GM12878 (cell line): ENCODE measurements around the gene ARHGEF1. TPM values are rescaled to one million over a fixed set of nuclear protein-coding genes. Genes with fewer than 3 reads are reported as not detected.

ENCODE experiments used
- ATAC-seq: fragments of 200-7000 bp; cut with Tn5 transposase; 3 replicates; pipeline ENCODE4 v1.9.1; 2020; ENCODE audit warnings: mild to moderate bottlenecking, moderate library complexity
- BruUV-seq: library from RNA; stranded (reverse); fragments of 400-500 nt; replicated peaks from 2 replicates; lab custom pipeline; 2021; lab: Mats Ljungman, UMichigan
- CTCF ChIA-PET: fragments of 300-600 bp; sonication (Branson Sonifier 250); formaldehyde crosslinking; extraction: SDS; loops from one replicate; lab custom pipeline; 2021; ENCODE audit warnings: inconsistent platforms; lab: Yijun Ruan, JAX
- POLR2A ChIA-PET: fragments of 350-600 bp; formaldehyde crosslinking; extraction: SDS; loops from one replicate; lab custom pipeline; 2021; ENCODE audit warnings: inconsistent platforms; lab: Charles Lee
- RAD21 ChIA-PET: fragments of 300-600 bp; sonication (Branson Sonifier 250); formaldehyde crosslinking; loops from one replicate; lab custom pipeline; 2023; ENCODE audit warnings: antibody characterized with exemption; ENCODE audit not compliant: unreplicated experiment; lab: Charles Lee
- SMC1A ChIA-PET: fragments of 300-600 bp; sonication (Branson Sonifier 250); formaldehyde crosslinking; loops from one replicate; lab custom pipeline; 2023; ENCODE audit not compliant: unreplicated experiment, uncharacterized antibody; lab: Charles Lee
- DNase-seq: peaks from one replicate; pipeline ENCODE4 v3.0.0-alpha.2; 2011; ENCODE audit warnings: low read depth, low spot score
- FAIRE-seq: peaks from 3 replicates; lab custom pipeline; 2011; peaks lifted over from hg19 to GRCh38; lab: Jason Lieb, UNC
- H2AFZ ChIP-seq: 2 replicates; pipeline ENCODE4 v1.6.0; 2011; ENCODE audit warnings: low read depth, low read length, control low read depth; ENCODE audit not compliant: control insufficient read depth
- H3K27ac ChIP-seq: 2 replicates; pipeline ENCODE4 v1.5.1; 2011; ENCODE audit warnings: control low read depth; ENCODE audit not compliant: control insufficient read depth, insufficient read depth
- H3K27me3 ChIP-seq, 2 experiments: replicated peaks in 1 of 2; 2 replicates each; pipeline versions ENCODE4 v1.6.0 to v1.6.1; 2011; ENCODE audit warnings: low read length in 1 of 2; ENCODE audit not compliant: control insufficient read depth in 2 of 2, insufficient read depth in 2 of 2
- H3K36me3 ChIP-seq, 2 experiments: 2 replicates each; pipeline ENCODE4 v1.5.1; 2011; ENCODE audit warnings: low read length in 1 of 2; ENCODE audit not compliant: control insufficient read depth in 2 of 2, insufficient read depth in 2 of 2
- H3K4me1 ChIP-seq: 2 replicates; pipeline ENCODE4 v1.6.1; 2011; ENCODE audit warnings: mild to moderate bottlenecking, low read length, moderate library complexity, mixed read lengths; ENCODE audit not compliant: control insufficient read depth, insufficient read depth
- H3K4me2 ChIP-seq: 2 replicates; pipeline ENCODE4 v1.6.0; 2011; ENCODE audit warnings: control low read depth; ENCODE audit not compliant: control insufficient read depth, insufficient read depth
- H3K4me3 ChIP-seq: fragments of 200-600 bp; sonication (generic); 2 replicates; pipeline ENCODE4 v1.5.1; 2016
- H3K79me2 ChIP-seq: 2 replicates; pipeline ENCODE4 v1.6.0; 2011; ENCODE audit warnings: low read length; ENCODE audit not compliant: control insufficient read depth, insufficient read depth
- H3K9ac ChIP-seq: 2 replicates; pipeline ENCODE4 v1.8.0; 2011; ENCODE audit warnings: low read length, control low read depth, mixed read lengths; ENCODE audit not compliant: control insufficient read depth, insufficient read depth
- H3K9me3 ChIP-seq: replicated peaks from 3 replicates; pipeline ENCODE4 v1.5.1; 2011; ENCODE audit warnings: mild to moderate bottlenecking, low read length; ENCODE audit not compliant: control insufficient read depth, insufficient read depth
- H4K20me1 ChIP-seq: 2 replicates; pipeline ENCODE4 v1.6.0; 2011; ENCODE audit not compliant: control insufficient read depth, insufficient read depth
- BACH1 ChIP-seq: fragments of 450-650 bp; IDR thresholded peaks from 2 replicates; pipeline ENCODE4 v1.6.1; 2017; ENCODE audit warnings: mild to moderate bottlenecking, borderline replicate concordance
- BCL11A ChIP-seq: IDR thresholded peaks from 2 replicates; pipeline ENCODE4 v1.6.1; 2011; ENCODE audit warnings: low read depth, low read length
- HDAC6 ChIP-seq: fragments of 200-600 bp; sonication (generic); IDR thresholded peaks from one replicate; pipeline ENCODE4 v1.8.0; 2017; ENCODE audit warnings: antibody characterized with exemption; ENCODE audit not compliant: unreplicated experiment
- KAT2A ChIP-seq: conservative IDR thresholded peaks from 2 replicates; pipeline ENCODE4 v1.6.1; 2011; ENCODE audit warnings: low read depth, low read length; ENCODE audit not compliant: control insufficient read depth
- MTA3 ChIP-seq: IDR thresholded peaks from 2 replicates; pipeline ENCODE4 v1.6.1; 2012; ENCODE audit warnings: low read length, inconsistent platforms, borderline replicate concordance
- MYC ChIP-seq: IDR thresholded peaks from 2 replicates; pipeline ENCODE4 v1.6.1; 2011; ENCODE audit warnings: mild to moderate bottlenecking, low read length, moderate library complexity, inconsistent platforms; ENCODE audit not compliant: insufficient read depth, insufficient replicate concordance, insufficient read length, severe bottlenecking
- PML ChIP-seq: IDR thresholded peaks from 2 replicates; pipeline ENCODE4 v1.6.1; 2012; ENCODE audit warnings: low read length, inconsistent platforms
- POLR2AphosphoS2 ChIP-seq: IDR thresholded peaks from 2 replicates; pipeline ENCODE4 v1.6.1; 2011; ENCODE audit warnings: low read depth, mild to moderate bottlenecking, low read length, improper control_type of control experiment, moderate library complexity
- RFX5 ChIP-seq: IDR thresholded peaks from 2 replicates; pipeline ENCODE4 v1.6.1; 2011; ENCODE audit warnings: low read depth, low read length, improper control_type of control experiment
- ZNF24 ChIP-seq: fragments of 450-650 bp; IDR thresholded peaks from 2 replicates; pipeline ENCODE4 v1.6.1; 2017; ENCODE audit warnings: antibody characterized with exemption, mild to moderate bottlenecking
- WGBS: methylation state at CpG from one replicate; pipeline ENCODE4 v1.1.6; 2016; ENCODE audit warnings: low lambda C conversion rate; ENCODE audit not compliant: insufficient replicate concordance, insufficient coverage; ENCODE audit errors: missing lambda C conversion rate; 5-methylcytosine and 5-hydroxymethylcytosine counted together
- in situ Hi-C: fragments of 300-500 bp; cut with MboI; formaldehyde crosslinking; loops from 9 replicates; pipeline ENCODE4 v1.14.3; 2018; ENCODE audit warnings: mixed read lengths
- intact Hi-C: fragments of 100-400 bp; cut with micrococcal nuclease; formaldehyde crosslinking; loops from one replicate; pipeline ENCODE4 v1.14.2; 2022; ENCODE audit not compliant: unreplicated experiment
- polyA plus RNA-seq, 11 experiments: library from polyadenylated mRNA; depleted of rRNA in 4 of 11; unstranded in 6 of 11; stranded (reverse) in 5 of 11; fragments of >200 nt; fragmentation: Nextera tagmentation in 4 of 11; fragmentation: Illumina TruSeq in 1 of 11; extraction: Ambion mirVana in 4 of 11; extraction: Trizol in 1 of 11; gene quantifications; 1 replicate in 1 of 11; 2 replicates in 10 of 11; pipeline versions ENCODE4 v1.2.1 to v1.2.3, GENCODE V29; 2011 to 2016; ENCODE audit warnings: inconsistent platforms in 2 of 11, missing spikeins in 2 of 11, low read depth in 1 of 11
- total RNA-seq, 4 experiments: library from RNA; depleted of rRNA in 3 of 4; stranded (reverse); fragments of >200 nt in 3 of 4; fragmentation: Illumina TruSeq in 1 of 4; extraction: Trizol in 1 of 4; gene quantifications; 2 replicates each; pipeline versions ENCODE4 v1.2.1 to v1.2.3, GENCODE V29; 2013 to 2021
- TF ChIP-seq, protein P1 (sequence below): fragments of 450-650 bp; formaldehyde crosslinking; IDR thresholded peaks from 2 replicates; pipeline ENCODE4 v1.4.0; 2022; ENCODE audit warnings: mild to moderate bottlenecking, moderate library complexity
- TF ChIP-seq, protein P2 (sequence below): IDR thresholded peaks from 2 replicates; pipeline ENCODE4 v1.6.1; 2011; ENCODE audit warnings: mild to moderate bottlenecking, low read depth, low read length, moderate library complexity; ENCODE audit not compliant: insufficient replicate concordance
- TF ChIP-seq, protein P3 (sequence below): fragments of 450-650 bp; IDR thresholded peaks from 2 replicates; pipeline ENCODE4 v1.6.1; 2016; ENCODE audit warnings: mild to moderate bottlenecking

ARHGEF1 gene
- total and polyA plus RNA-seq, 10 of the 15 experiments (the other 5 are each of a cell fraction or from before 2014, with no cell fraction given), result 1.2 to 207 (median 53.9) TPM

GRCh38 chr19:41886761-41887710, 4.1 kb downstream of the ARHGEF1 start:
- Histone ChIP-seq H3K4me2 (peak overlapping the region; percentile 100), H3K4me3 (peak overlapping the region; percentile 70), H3K27ac (peak overlapping the region; percentile 95), H2AFZ (no peak overlapping the region), H4K20me1 (no peaks in the 10 kb centered on the region), H3K4me1 (peaks cover 30% of the 10 kb centered on the region), H3K27me3 (no peaks in the 10 kb centered on the region), H3K9me3 (no peaks in the 10 kb centered on the region), H3K79me2 (peaks cover 56% of the 10 kb centered on the region), H3K9ac (peak overlapping the region; percentile 83), H3K36me3 (peaks cover 15 to 18% of the 10 kb centered on the region in 2 experiments; a peak in 3 of 4 replicates)
- RAD21 ChIA-PET, result interaction anchor here (0.6 to 7.1 kb wide), 6 partner anchors 13 to 134 kb away, joined by 3 to 120 read pairs (median 12); partner anchors contain the start of genes CD79A and RPS19
- CTCF ChIA-PET, result interaction anchor here (1.0 to 10.8 kb wide), 9 partner anchors 13 to 92 kb away, joined by 3 to 136 read pairs (median 6); partner anchors contain the start of genes CD79A and RPS19
- BruUV-seq, result TSS peak; percentile 56
- SMC1A ChIA-PET, result interaction anchor here (0.6 to 3.6 kb wide), 13 partner anchors 10 to 1593 kb away, joined by 3 to 37 read pairs (median 5); partner anchors contain the start of genes CD79A and RPS19
- 5% methylated on average over 13 of the region's 13 CpGs for WGBS
- intact Hi-C loops, result loop anchor here (2.0 kb wide), 1 partner anchor 48 kb away; no protein-coding TSS in a partner anchor
- in situ Hi-C loops, result no loop called here
- ATAC-seq (peak; percentile 16), DNase-seq (no peak), FAIRE-seq (peak; percentile 71)
- POLR2A ChIA-PET, result interaction anchor here (0.8 to 6.9 kb wide), 7 partner anchors 10 to 58 kb away, joined by 3 to 90 read pairs (median 17); partner anchors contain the start of genes CD79A, ERFL and RPS19
- no peak for TF ChIP-seq HDAC6
- no peak for TF ChIP-seq PML
- TF ChIP-seq KAT2A, result no peak
- TF ChIP-seq, protein P1, sequence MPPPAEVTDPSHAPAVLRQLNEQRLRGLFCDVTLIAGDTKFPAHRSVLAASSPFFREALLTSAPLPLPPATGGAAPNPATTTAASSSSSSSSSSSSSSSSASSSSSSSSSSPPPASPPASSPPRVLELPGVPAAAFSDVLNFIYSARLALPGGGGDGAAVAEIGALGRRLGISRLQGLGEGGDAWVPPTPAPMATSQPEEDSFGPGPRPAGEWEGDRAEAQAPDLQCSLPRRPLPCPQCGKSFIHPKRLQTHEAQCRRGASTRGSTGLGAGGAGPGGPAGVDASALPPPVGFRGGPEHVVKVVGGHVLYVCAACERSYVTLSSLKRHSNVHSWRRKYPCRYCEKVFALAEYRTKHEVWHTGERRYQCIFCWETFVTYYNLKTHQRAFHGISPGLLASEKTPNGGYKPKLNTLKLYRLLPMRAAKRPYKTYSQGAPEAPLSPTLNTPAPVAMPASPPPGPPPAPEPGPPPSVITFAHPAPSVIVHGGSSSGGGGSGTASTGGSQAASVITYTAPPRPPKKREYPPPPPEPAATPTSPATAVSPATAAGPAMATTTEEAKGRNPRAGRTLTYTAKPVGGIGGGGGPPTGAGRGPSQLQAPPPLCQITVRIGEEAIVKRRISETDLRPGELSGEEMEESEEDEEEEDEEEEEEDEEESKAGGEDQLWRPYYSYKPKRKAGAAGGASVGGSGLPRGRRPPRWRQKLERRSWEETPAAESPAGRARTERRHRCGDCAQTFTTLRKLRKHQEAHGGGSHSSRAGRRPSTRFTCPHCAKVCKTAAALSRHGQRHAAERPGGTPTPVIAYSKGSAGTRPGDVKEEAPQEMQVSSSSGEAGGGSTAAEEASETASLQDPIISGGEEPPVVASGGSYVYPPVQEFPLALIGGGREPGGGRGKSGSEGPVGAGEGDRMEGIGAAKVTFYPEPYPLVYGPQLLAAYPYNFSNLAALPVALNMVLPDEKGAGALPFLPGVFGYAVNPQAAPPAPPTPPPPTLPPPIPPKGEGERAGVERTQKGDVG (CRISPR knock-in tag), result no peak
- no peak; the same call in 1 of the 2 replicates for TF ChIP-seq POLR2AphosphoS2
- TF ChIP-seq MTA3, result peak; percentile 72; the same call in 1 of the 2 replicates
- peak; percentile 34; the same call in 1 of the 2 replicates for TF ChIP-seq BCL11A
- TF ChIP-seq BACH1, result no peak; the same call in 1 of the 2 replicates
- no peak for TF ChIP-seq MYC
- TF ChIP-seq, protein P2, sequence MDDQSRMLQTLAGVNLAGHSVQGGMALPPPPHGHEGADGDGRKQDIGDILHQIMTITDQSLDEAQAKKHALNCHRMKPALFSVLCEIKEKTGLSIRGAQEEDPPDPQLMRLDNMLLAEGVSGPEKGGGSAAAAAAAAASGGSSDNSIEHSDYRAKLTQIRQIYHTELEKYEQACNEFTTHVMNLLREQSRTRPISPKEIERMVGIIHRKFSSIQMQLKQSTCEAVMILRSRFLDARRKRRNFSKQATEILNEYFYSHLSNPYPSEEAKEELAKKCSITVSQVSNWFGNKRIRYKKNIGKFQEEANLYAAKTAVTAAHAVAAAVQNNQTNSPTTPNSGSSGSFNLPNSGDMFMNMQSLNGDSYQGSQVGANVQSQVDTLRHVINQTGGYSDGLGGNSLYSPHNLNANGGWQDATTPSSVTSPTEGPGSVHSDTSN, result peak; percentile 12
- TF ChIP-seq, protein P3, sequence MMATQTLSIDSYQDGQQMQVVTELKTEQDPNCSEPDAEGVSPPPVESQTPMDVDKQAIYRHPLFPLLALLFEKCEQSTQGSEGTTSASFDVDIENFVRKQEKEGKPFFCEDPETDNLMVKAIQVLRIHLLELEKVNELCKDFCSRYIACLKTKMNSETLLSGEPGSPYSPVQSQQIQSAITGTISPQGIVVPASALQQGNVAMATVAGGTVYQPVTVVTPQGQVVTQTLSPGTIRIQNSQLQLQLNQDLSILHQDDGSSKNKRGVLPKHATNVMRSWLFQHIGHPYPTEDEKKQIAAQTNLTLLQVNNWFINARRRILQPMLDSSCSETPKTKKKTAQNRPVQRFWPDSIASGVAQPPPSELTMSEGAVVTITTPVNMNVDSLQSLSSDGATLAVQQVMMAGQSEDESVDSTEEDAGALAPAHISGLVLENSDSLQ, result peak; percentile 64; the same call in 1 of the 2 replicates
- no peak for TF ChIP-seq RFX5
- TF ChIP-seq ZNF24, result no peak
